ENCODE measurements around the gene AKAP11. TPM values are rescaled to one million over a fixed set of nuclear protein-coding genes. Genes with fewer than 3 reads are reported as not detected.
A peak's percentile ranks its signal among the peaks of the same experiment; 100 is the strongest.

AKAP11 gene
- total and polyA plus RNA-seq, 7 donors: 2.5 to 51.2 (median 38.1) TPM

- Histone ChIP-seq H3K27me3 (no peaks in the 10 kb centered on the region), H3K4me1 (peaks cover 0 to 58% (median 25%) of the 10 kb centered on the region in 4 donors), H3K27ac (peak overlapping the region in 3 of 4 donors; percentile 55 to 66 (median 65)), H3K9me3 (no peaks in the 10 kb centered on the region), H3K36me3 (no peaks in the 10 kb centered on the region), H3K4me3 (no peak overlapping the region)
- TF ChIP-seq POLR2AphosphoS5 (IDR thresholded peaks at IDR 0.05) (no peak), EP300 (IDR thresholded peaks at IDR 0.05) (no peak), CTCF (IDR thresholded peaks at IDR 0.05) (no peak), POLR2A (IDR thresholded peaks at IDR 0.05) (no peak)
- WGBS, 2 donors: 32 to 56% methylated on average over 1 of the region's 1 CpG
- DNase-seq: no peak
- intact Hi-C loops (cut with DNase I): loop anchor here (10.0 kb wide), 1 partner anchor 1615 kb away; the partner anchor contains the start of gene FOXO1
Observed at GRCh38 chr13:42279986-42280385, 8.0 kb downstream of the AKAP11 start.

- Histone ChIP-seq H3K4me3 (no peak overlapping the region), H3K27me3 (no peaks in the 10 kb centered on the region), H3K27ac (peak overlapping the region in 3 of 4 donors; percentile 55 to 66 (median 65)), H3K36me3 (peaks cover 0 to 3% (median 0%) of the 10 kb centered on the region in 4 donors), H3K9me3 (no peaks in the 10 kb centered on the region), H3K4me1 (peaks cover 0 to 58% (median 23%) of the 10 kb centered on the region in 4 donors)
- intact Hi-C loops (cut with DNase I): no loop called here
- no peak for DNase-seq
- WGBS, 2 donors: 51 to 77% methylated on average over 2 of the region's 2 CpGs
- TF ChIP-seq POLR2A (IDR thresholded peaks at IDR 0.05) (no peak), CTCF (IDR thresholded peaks at IDR 0.05) (no peak), EP300 (IDR thresholded peaks at IDR 0.05) (no peak), POLR2AphosphoS5 (IDR thresholded peaks at IDR 0.05) (no peak)
Observed at GRCh38 chr13:42280537-42280936, 8.6 kb downstream of the AKAP11 start.

GRCh38 chr13:42283574-42283973 lies 11.6 kb downstream of the AKAP11 start:
- 18 to 71% methylated on average over 3 of the region's 3 CpGs for WGBS, 2 donors

GRCh38 chr13:42284068-42284467 lies 12.1 kb downstream of the AKAP11 start:
- Histone ChIP-seq H3K27ac (no peak overlapping the region), H3K4me3 (no peak overlapping the region), H3K36me3 (peaks cover 0 to 36% (median 5%) of the 10 kb centered on the region in 4 donors), H3K9me3 (no peaks in the 10 kb centered on the region), H3K4me1 (peaks cover 0 to 49% (median 22%) of the 10 kb centered on the region in 4 donors), H3K27me3 (no peaks in the 10 kb centered on the region)
- TF ChIP-seq CTCF (IDR thresholded peaks at IDR 0.05) (no peak), POLR2AphosphoS5 (IDR thresholded peaks at IDR 0.05) (no peak), POLR2A (IDR thresholded peaks at IDR 0.05) (no peak), EP300 (IDR thresholded peaks at IDR 0.05) (no peak)
- 50 to 74% methylated on average over 3 of the region's 3 CpGs for WGBS, 2 donors
- intact Hi-C loops (cut with DNase I): no loop called here
- no peak for DNase-seq

More at GRCh38 chr13:42283574-42283973, 11.6 kb downstream of the AKAP11 start:
- Histone ChIP-seq H3K4me3 (no peak overlapping the region), H3K36me3 (peaks cover 0 to 31% (median 5%) of the 10 kb centered on the region in 4 donors), H3K27me3 (no peaks in the 10 kb centered on the region), H3K9me3 (no peaks in the 10 kb centered on the region), H3K4me1 (peaks cover 0 to 54% (median 23%) of the 10 kb centered on the region in 4 donors), H3K27ac (peak overlapping the region in 1 of 4 donors; percentile 21)
- no peak for DNase-seq
- intact Hi-C loops (cut with DNase I): no loop called here
- TF ChIP-seq POLR2A (IDR thresholded peaks at IDR 0.05) (no peak), POLR2AphosphoS5 (IDR thresholded peaks at IDR 0.05) (no peak), CTCF (IDR thresholded peaks at IDR 0.05) (no peak), EP300 (IDR thresholded peaks at IDR 0.05) (no peak)

GRCh38 chr13:42298392-42298791 lies 26.4 kb downstream of the AKAP11 start:
- H3K36me3 ChIP-seq: peaks cover 14 to 94% (median 34%) of the 10 kb centered on the region in 4 donors
- H3K27ac ChIP-seq: no peak overlapping the region
- TF ChIP-seq POLR2A (IDR thresholded peaks at IDR 0.05) (no peak), CTCF (IDR thresholded peaks at IDR 0.05) (no peak), POLR2AphosphoS5 (IDR thresholded peaks at IDR 0.05) (no peak), EP300 (IDR thresholded peaks at IDR 0.05) (no peak)
- H3K4me3 ChIP-seq: no peak overlapping the region
- intact Hi-C loops (cut with DNase I): no loop called here
- no peaks in the 10 kb centered on the region for H3K27me3 ChIP-seq
- H3K9me3 ChIP-seq: no peaks in the 10 kb centered on the region
- H3K4me1 ChIP-seq: no peaks in the 10 kb centered on the region
- DNase-seq: no peak
